PC-9 (cell line): Measurements from ENCODE around the gene GTF2A2. TPM values are rescaled to one million over a fixed set of nuclear protein-coding genes. Genes with fewer than 3 reads are reported as not detected.

Source experiments
- BruUV-seq: library from RNA; stranded (reverse); fragments of 400-500 nt; replicated peaks from 2 replicates; lab custom pipeline; 2021; lab: Mats Ljungman, UMichigan
- CTCF ChIA-PET: fragments of 300-600 bp; sonication (Branson Sonifier 250); formaldehyde crosslinking; loops from one replicate; lab custom pipeline; 2022; ENCODE audit warnings: antibody characterized with exemption; lab: Charles Lee
- POLR2A ChIA-PET: fragments of 300-600 bp; sonication (Branson Sonifier 250); formaldehyde crosslinking; loops from one replicate; lab custom pipeline; 2022; ENCODE audit warnings: antibody characterized with exemption; ENCODE audit not compliant: unreplicated experiment; lab: Charles Lee
- DNase-seq, 2 experiments: peaks; one replicate each; pipeline versions ENCODE4 v3.0.0 to v3.0.0-alpha.2; 2015 to 2022; ENCODE audit warnings: mixed read lengths in 1 of 2
- H2AFZ ChIP-seq: fragments of 200-600 bp; sonication (generic); 2 replicates; pipeline ENCODE4 v1.8.1; 2017; ENCODE audit warnings: antibody characterized with exemption
- H3F3A ChIP-seq: fragments of 200-600 bp; sonication (generic); 2 replicates; pipeline ENCODE4 v1.8.1; 2017; ENCODE audit warnings: antibody characterized with exemption, mild to moderate bottlenecking, low read depth; ENCODE audit not compliant: insufficient read depth
- H3K27ac ChIP-seq: fragments of 200-600 bp; sonication (generic); 2 replicates; pipeline ENCODE4 v1.6.1; 2016; ENCODE audit warnings: mixed run types
- H3K27me3 ChIP-seq: fragments of 200-600 bp; sonication (generic); 2 replicates; pipeline ENCODE4 v1.6.1; 2016; ENCODE audit warnings: low read depth, mixed run types; ENCODE audit not compliant: insufficient read depth
- H3K36me3 ChIP-seq: fragments of 200-600 bp; sonication (generic); 2 replicates; pipeline ENCODE4 v1.6.1; 2016; ENCODE audit warnings: low read depth, mixed run types
- H3K4me1 ChIP-seq: fragments of 200-600 bp; sonication (generic); replicated peaks from 2 replicates; pipeline ENCODE4 v1.6.1; 2016; ENCODE audit warnings: mixed run types; ENCODE audit not compliant: insufficient read depth
- H3K4me2 ChIP-seq: fragments of 200-600 bp; sonication (generic); 2 replicates; pipeline ENCODE4 v1.6.1; 2017; ENCODE audit warnings: mixed run types
- H3K4me3 ChIP-seq: fragments of 200-600 bp; sonication (generic); 2 replicates; pipeline ENCODE4 v1.6.1; 2016; ENCODE audit warnings: mixed run types
- H3K79me2 ChIP-seq: fragments of 200-600 bp; sonication (generic); 2 replicates; pipeline ENCODE4 v1.6.1; 2017; ENCODE audit warnings: low read depth, mixed run types
- H3K9me2 ChIP-seq: fragments of 200-600 bp; sonication (generic); 2 replicates; pipeline ENCODE4 v1.8.1; 2017; ENCODE audit warnings: mild to moderate bottlenecking; ENCODE audit not compliant: insufficient read depth
- H3K9me3 ChIP-seq: fragments of 200-600 bp; sonication (generic); 2 replicates; pipeline ENCODE4 v1.8.1; 2016; ENCODE audit warnings: low read depth; ENCODE audit not compliant: insufficient read depth
- H4K20me1 ChIP-seq: fragments of 200-600 bp; sonication (generic); 2 replicates; pipeline ENCODE4 v1.8.1; 2017; ENCODE audit not compliant: insufficient read depth
- EZH2 ChIP-seq: fragments of 200-600 bp; sonication (generic); IDR thresholded peaks from 2 replicates; pipeline ENCODE4 v1.8.0; 2017; ENCODE audit warnings: antibody characterized with exemption, low read depth
- intact Hi-C: fragments of 100-400 bp; cut with micrococcal nuclease; formaldehyde crosslinking; loops from one replicate; pipeline ENCODE4 v1.10.0; 2022; ENCODE audit not compliant: unreplicated experiment
- total RNA-seq: library from RNA; stranded (reverse); gene quantifications from 2 replicates; pipeline ENCODE4 v1.2.3, GENCODE V29; 2021
- TF ChIP-seq, protein P1 (sequence below): fragments of 200-600 bp; sonication (generic); conservative IDR thresholded peaks from 2 replicates; pipeline ENCODE4 v1.6.1; 2017; ENCODE audit warnings: mixed run types, antibody characterized with exemption, mild to moderate bottlenecking, moderate library complexity

GTF2A2 gene
- total RNA-seq, 1 experiment from 2014 or later: 111 TPM

DNA sequence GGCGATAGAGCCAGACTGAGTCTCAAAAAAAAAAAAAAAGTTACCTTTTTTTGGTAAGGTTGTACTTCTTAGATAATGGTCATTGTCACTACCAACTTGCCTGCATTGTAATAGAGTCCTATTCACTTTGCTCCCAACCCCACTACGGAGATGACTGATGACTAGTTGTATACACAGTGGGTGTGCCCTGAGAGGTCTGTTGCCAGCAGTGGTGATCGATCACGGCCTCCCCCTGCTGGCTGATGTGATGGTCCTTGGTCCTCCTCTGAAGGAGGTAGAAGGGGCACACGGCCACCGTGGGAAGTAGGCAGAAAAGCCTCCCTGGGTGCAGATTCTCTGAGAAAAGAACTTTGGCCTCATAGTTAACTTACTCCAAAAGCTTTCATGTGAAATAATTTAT, 35.0 kb downstream of the GTF2A2 start:
- Histone ChIP-seq H2AFZ (no peak overlapping the region), H3K9me2 (no peaks in the 10 kb centered on the region), H3K4me3 (no peak overlapping the region), H3K27me3 (no peaks in the 10 kb centered on the region), H3F3A (no peaks in the 10 kb centered on the region), H3K4me2 (no peak overlapping the region), H4K20me1 (no peaks in the 10 kb centered on the region), H3K27ac (no peak overlapping the region), H3K4me1 (no peaks in the 10 kb centered on the region), H3K9me3 (no peaks in the 10 kb centered on the region), H3K36me3 (no peaks in the 10 kb centered on the region), H3K79me2 (no peaks in the 10 kb centered on the region)
- ChIA-PET CTCF (interaction anchor here (0.7 kb wide), 1 partner anchor 10 kb away, joined by 5 read pairs; no protein-coding TSS in a partner anchor), POLR2A (no interaction called here)
- no peak for TF ChIP-seq EZH2
- TF ChIP-seq, protein P1, sequence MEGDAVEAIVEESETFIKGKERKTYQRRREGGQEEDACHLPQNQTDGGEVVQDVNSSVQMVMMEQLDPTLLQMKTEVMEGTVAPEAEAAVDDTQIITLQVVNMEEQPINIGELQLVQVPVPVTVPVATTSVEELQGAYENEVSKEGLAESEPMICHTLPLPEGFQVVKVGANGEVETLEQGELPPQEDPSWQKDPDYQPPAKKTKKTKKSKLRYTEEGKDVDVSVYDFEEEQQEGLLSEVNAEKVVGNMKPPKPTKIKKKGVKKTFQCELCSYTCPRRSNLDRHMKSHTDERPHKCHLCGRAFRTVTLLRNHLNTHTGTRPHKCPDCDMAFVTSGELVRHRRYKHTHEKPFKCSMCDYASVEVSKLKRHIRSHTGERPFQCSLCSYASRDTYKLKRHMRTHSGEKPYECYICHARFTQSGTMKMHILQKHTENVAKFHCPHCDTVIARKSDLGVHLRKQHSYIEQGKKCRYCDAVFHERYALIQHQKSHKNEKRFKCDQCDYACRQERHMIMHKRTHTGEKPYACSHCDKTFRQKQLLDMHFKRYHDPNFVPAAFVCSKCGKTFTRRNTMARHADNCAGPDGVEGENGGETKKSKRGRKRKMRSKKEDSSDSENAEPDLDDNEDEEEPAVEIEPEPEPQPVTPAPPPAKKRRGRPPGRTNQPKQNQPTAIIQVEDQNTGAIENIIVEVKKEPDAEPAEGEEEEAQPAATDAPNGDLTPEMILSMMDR: peak; percentile 69
- no TSS peak for BruUV-seq
- intact Hi-C loops: loop anchor here (5.0 kb wide), 1 partner anchor 50 kb away; no protein-coding TSS in a partner anchor
- DNase-seq: peak; percentile 45 to 68

DNA sequence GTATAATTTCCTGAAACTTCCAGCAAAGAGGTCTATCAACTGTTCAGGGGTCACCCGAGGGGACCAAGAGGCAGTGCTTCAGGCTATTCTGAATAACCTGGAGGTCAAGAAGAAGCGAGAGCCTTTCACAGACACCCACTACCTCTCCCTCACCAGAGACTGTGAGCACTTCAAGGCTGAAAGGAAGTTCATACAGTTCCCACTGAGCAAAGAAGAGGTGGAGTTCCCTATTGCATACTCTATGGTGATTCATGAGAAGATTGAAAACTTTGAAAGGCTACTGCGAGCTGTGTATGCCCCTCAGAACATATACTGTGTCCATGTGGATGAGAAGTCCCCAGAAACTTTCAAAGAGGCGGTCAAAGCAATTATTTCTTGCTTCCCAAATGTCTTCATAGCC, 38.9 kb downstream of the GTF2A2 start:
- TF ChIP-seq, protein P1: no peak
- TF ChIP-seq EZH2: no peak
- Histone ChIP-seq H3K4me3 (no peak overlapping the region), H3K79me2 (no peaks in the 10 kb centered on the region), H3K9me3 (no peaks in the 10 kb centered on the region), H3K27ac (no peak overlapping the region), H4K20me1 (no peaks in the 10 kb centered on the region), H2AFZ (no peak overlapping the region), H3F3A (no peaks in the 10 kb centered on the region), H3K4me1 (peaks cover 16% of the 10 kb centered on the region; the same call in 1 of the 2 replicates), H3K27me3 (no peaks in the 10 kb centered on the region), H3K9me2 (no peaks in the 10 kb centered on the region), H3K36me3 (no peaks in the 10 kb centered on the region), H3K4me2 (no peak overlapping the region)
- intact Hi-C loops: no loop called here
- CTCF ChIA-PET: interaction anchor here (1.0 kb wide), 1 partner anchor 86 kb away, joined by 3 read pairs; no protein-coding TSS in a partner anchor
- POLR2A ChIA-PET: no interaction called here
- DNase-seq: no peak
- no TSS peak for BruUV-seq

DNA sequence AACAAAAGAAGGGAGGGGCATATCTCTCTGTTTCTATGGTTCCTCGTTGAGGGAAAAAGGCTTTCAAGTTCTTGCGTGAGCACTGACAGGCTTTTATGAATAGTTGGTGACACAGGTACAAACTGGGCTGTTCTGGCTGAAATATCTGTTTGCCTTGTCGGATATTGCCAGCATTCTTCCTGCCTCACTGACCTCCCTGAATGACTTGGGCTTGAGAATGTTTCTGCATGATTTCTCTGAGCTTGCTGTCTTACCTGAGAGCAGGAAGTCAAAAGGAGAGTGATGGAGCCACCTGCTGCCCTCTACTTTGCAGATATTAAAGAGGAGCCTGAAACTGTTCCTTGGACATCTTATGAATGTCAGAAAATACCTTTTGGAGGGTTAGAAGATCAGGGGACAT, 40.9 kb downstream of the GTF2A2 start:
- Histone ChIP-seq H3K4me2 (no peak overlapping the region), H3F3A (peaks cover 1% of the 10 kb centered on the region; the same call in 1 of the 2 replicates), H3K9me2 (no peaks in the 10 kb centered on the region), H3K36me3 (no peaks in the 10 kb centered on the region), H3K4me1 (peaks cover 26% of the 10 kb centered on the region), H3K27me3 (no peaks in the 10 kb centered on the region), H3K27ac (no peak overlapping the region), H3K4me3 (no peak overlapping the region), H3K9me3 (no peaks in the 10 kb centered on the region), H3K79me2 (no peaks in the 10 kb centered on the region), H2AFZ (no peak overlapping the region), H4K20me1 (no peaks in the 10 kb centered on the region)
- ChIA-PET POLR2A (no interaction called here), CTCF (interaction anchor here (0.9 to 1.9 kb wide), 2 partner anchors 80 to 84 kb away, joined by 4 to 12 read pairs; no protein-coding TSS in a partner anchor)
- BruUV-seq: no TSS peak
- DNase-seq: peak; percentile 4 to 66
- TF ChIP-seq, protein P1: peak; percentile 47; the same call in 1 of the 2 replicates
- no peak for TF ChIP-seq EZH2
- intact Hi-C loops: loop anchor here (1.0 kb wide), 1 partner anchor 84 kb away; no protein-coding TSS in a partner anchor
